Skeletal muscle tissue (tissue), 4 donors: Measurements from ENCODE around the gene UGT1A7. TPM values are rescaled to one million over a fixed set of nuclear protein-coding genes. Genes with fewer than 3 reads are reported as not detected.
"Not testable (repeated sequence)": the region's sequence is repeated elsewhere in the genome, so short reads cannot be mapped to it uniquely, and the experiment has no call there.

ENCODE experiments used
- H3K27ac ChIP-seq: one replicate; pipeline ENCODE4 v1.7.0; 2013; ENCODE audit warnings: mild to moderate bottlenecking, low read depth, low read length, inconsistent platforms
- H3K27me3 ChIP-seq, 3 donors: one replicate each; pipeline ENCODE4 v1.7.0; 2013; ENCODE audit warnings: low read length in 3 of 3; ENCODE audit not compliant: control insufficient read depth in 3 of 3, insufficient read depth in 3 of 3
- H3K36me3 ChIP-seq, 3 donors: one replicate each; pipeline ENCODE4 v1.7.0; 2013; ENCODE audit warnings: low read length in 3 of 3; ENCODE audit not compliant: control insufficient read depth in 3 of 3, insufficient read depth in 3 of 3
- H3K4me1 ChIP-seq, 3 donors: one replicate each; pipeline ENCODE4 v1.7.0; 2013; ENCODE audit warnings: low read length in 3 of 3, mild to moderate bottlenecking in 3 of 3; ENCODE audit not compliant: control insufficient read depth in 3 of 3, insufficient read depth in 3 of 3
- H3K4me3 ChIP-seq, 3 donors: one replicate each; pipeline ENCODE4 v1.7.0; 2013; ENCODE audit warnings: low read length in 3 of 3
- H3K9ac ChIP-seq, 3 donors: one replicate each; pipeline ENCODE4 v1.7.0; 2013; ENCODE audit warnings: low read length in 3 of 3, mild to moderate bottlenecking in 3 of 3, moderate library complexity in 2 of 3, low read depth in 1 of 3
- H3K9me3 ChIP-seq, 3 donors: one replicate each; pipeline ENCODE4 v1.7.0; 2013; ENCODE audit warnings: low read length in 3 of 3; ENCODE audit not compliant: control insufficient read depth in 3 of 3
- total RNA-seq: library from RNA; depleted of rRNA; stranded (reverse); fragments of >200 nt; gene quantifications from one replicate; pipeline ENCODE4 v1.2.3, GENCODE V29; 2014
- donor health status: Osteomylitis.

UGT1A7 gene
- total RNA-seq, 1 donor from 2014 or later = not detected

- not testable (repeated sequence) for H3K9me3 ChIP-seq, H3K4me1 ChIP-seq, H3K27me3 ChIP-seq, H3K27ac ChIP-seq, H3K9ac ChIP-seq, H3K36me3 ChIP-seq, H3K4me3 ChIP-seq
These were observed 25.8 kb upstream of the UGT1A7 start for GRCh38 chr2:233655943-233656342.

- Histone ChIP-seq H3K4me3 (no peak overlapping the region), H3K27me3 (peaks cover 0 to 5% (median 0%) of the 10 kb centered on the region in 3 donors), H3K4me1 (no peaks in the 10 kb centered on the region), H3K36me3 (no peaks in the 10 kb centered on the region), H3K9ac (no peak overlapping the region), H3K27ac (no peak overlapping the region), H3K9me3 (no peaks in the 10 kb centered on the region)
These were observed 25.3 kb upstream of the UGT1A7 start for GRCh38 chr2:233656443-233656842.

- Histone ChIP-seq H3K4me1 (no peaks in the 10 kb centered on the region), H3K27me3 (peaks cover 0 to 2% (median 0%) of the 10 kb centered on the region in 3 donors), H3K4me3 (no peak overlapping the region), H3K36me3 (no peaks in the 10 kb centered on the region), H3K9me3 (no peaks in the 10 kb centered on the region), H3K27ac (no peak overlapping the region), H3K9ac (no peak overlapping the region)
These were observed 23.1 kb upstream of the UGT1A7 start for GRCh38 chr2:233658610-233659009.

- Histone ChIP-seq H3K4me1 (no peaks in the 10 kb centered on the region), H3K4me3 (no peak overlapping the region), H3K27ac (no peak overlapping the region), H3K27me3 (no peaks in the 10 kb centered on the region), H3K9me3 (no peaks in the 10 kb centered on the region), H3K9ac (no peak overlapping the region), H3K36me3 (no peaks in the 10 kb centered on the region)
These were observed 17.8 kb upstream of the UGT1A7 start for GRCh38 chr2:233663911-233664310.

GRCh38 chr2:233668605-233669260 lies 13.0 kb upstream of the UGT1A7 start:
- Histone ChIP-seq H3K4me1 (no peaks in the 10 kb centered on the region), H3K9ac (no peak overlapping the region), H3K36me3 (no peaks in the 10 kb centered on the region), H3K27ac (no peak overlapping the region), H3K9me3 (no peaks in the 10 kb centered on the region), H3K4me3 (no peak overlapping the region), H3K27me3 (no peaks in the 10 kb centered on the region)

- H3K36me3 ChIP-seq = no peaks in the 10 kb centered on the region
These were observed 10.2 kb upstream of the UGT1A7 start, which contains the start of gene UGT1A9 for GRCh38 chr2:233671290-233672161. Gene UGT1A9, plus strand, starts transcription at chr2:233671898. Its CDS starts 37 bp downstream, at chr2:233671935.

GRCh38 chr2:233672886-233673285 lies 8.8 kb upstream of the UGT1A7 start:
- no peaks in the 10 kb centered on the region for H3K36me3 ChIP-seq
- no peak overlapping the region for H3K27ac ChIP-seq

More at GRCh38 chr2:233671290-233672161, 10.2 kb upstream of the UGT1A7 start, which contains the start of gene UGT1A9:
- Histone ChIP-seq H3K9ac (no peak within 1 kb of the TSS), H3K9me3 (no peaks in the 10 kb centered on the region), H3K4me1 (no peaks in the 10 kb centered on the region), H3K4me3 (no peak within 1 kb of the TSS), H3K27ac (no peak within 1 kb of the TSS), H3K27me3 (no peaks in the 10 kb centered on the region)

GRCh38 chr2:233673896-233674295 lies 7.8 kb upstream of the UGT1A7 start:
- no peaks in the 10 kb centered on the region for H3K36me3 ChIP-seq
- no peaks in the 10 kb centered on the region for H3K4me1 ChIP-seq
- no peaks in the 10 kb centered on the region for H3K27me3 ChIP-seq
- H3K9me3 ChIP-seq = no peaks in the 10 kb centered on the region
- no peak overlapping the region for H3K27ac ChIP-seq
- H3K4me3 ChIP-seq = no peak overlapping the region
- no peak overlapping the region for H3K9ac ChIP-seq

More at GRCh38 chr2:233672886-233673285, 8.8 kb upstream of the UGT1A7 start:
- no peak overlapping the region for H3K4me3 ChIP-seq
- no peak overlapping the region for H3K9ac ChIP-seq
- no peaks in the 10 kb centered on the region for H3K9me3 ChIP-seq
- H3K27me3 ChIP-seq = no peaks in the 10 kb centered on the region
- no peaks in the 10 kb centered on the region for H3K4me1 ChIP-seq

- Histone ChIP-seq H3K4me3 (no peak overlapping the region), H3K9ac (no peak overlapping the region), H3K27me3 (no peaks in the 10 kb centered on the region), H3K27ac (no peak overlapping the region), H3K9me3 (no peaks in the 10 kb centered on the region), H3K4me1 (no peaks in the 10 kb centered on the region), H3K36me3 (no peaks in the 10 kb centered on the region)
These were observed 7.4 kb upstream of the UGT1A7 start for GRCh38 chr2:233674314-233674713.

GRCh38 chr2:233674995-233675394 lies 6.7 kb upstream of the UGT1A7 start:
- Histone ChIP-seq H3K27ac (no peak overlapping the region), H3K27me3 (no peaks in the 10 kb centered on the region), H3K9me3 (no peaks in the 10 kb centered on the region), H3K9ac (no peak overlapping the region), H3K4me3 (no peak overlapping the region), H3K36me3 (no peaks in the 10 kb centered on the region), H3K4me1 (no peaks in the 10 kb centered on the region)
